HG03432 (cell line): Measurements from ENCODE around the gene TRPM6.

Experiments used
- ATAC-seq: cut with Tn5 transposase; IDR thresholded peaks from one replicate; pipeline ENCODE4 v1.9.1; 2021; ENCODE audit warnings: mild to moderate bottlenecking, moderate library complexity; ENCODE audit not compliant: unreplicated experiment

TRPM6 gene

GRCh38 chr9:74721696-74722660 lies 165.7 kb downstream of the TRPM6 start:
- no peak for ATAC-seq

DNA sequence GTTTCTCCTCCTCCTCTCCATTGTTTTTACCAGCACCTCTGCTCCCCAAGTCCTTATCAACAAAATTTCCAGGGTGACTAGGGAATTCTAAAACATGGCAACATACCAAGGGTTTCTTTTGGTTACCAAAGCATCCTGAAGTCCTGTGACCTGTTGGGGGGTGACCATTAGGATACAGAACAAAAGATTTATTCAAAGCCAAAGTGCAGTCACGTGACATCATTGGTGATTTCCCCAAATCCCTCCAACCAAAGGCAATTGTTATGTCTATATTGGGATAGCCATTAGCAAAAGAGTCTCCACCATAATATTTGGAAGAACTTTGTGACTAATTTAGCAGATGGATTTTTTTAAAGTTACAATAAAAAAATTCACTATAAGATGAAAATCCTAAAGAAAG lies 168.4 kb downstream of the TRPM6 start:
- no peak for ATAC-seq

- no peak for ATAC-seq
Observed at GRCh38 chr9:74718709-74719108, 169.0 kb downstream of the TRPM6 start.

DNA sequence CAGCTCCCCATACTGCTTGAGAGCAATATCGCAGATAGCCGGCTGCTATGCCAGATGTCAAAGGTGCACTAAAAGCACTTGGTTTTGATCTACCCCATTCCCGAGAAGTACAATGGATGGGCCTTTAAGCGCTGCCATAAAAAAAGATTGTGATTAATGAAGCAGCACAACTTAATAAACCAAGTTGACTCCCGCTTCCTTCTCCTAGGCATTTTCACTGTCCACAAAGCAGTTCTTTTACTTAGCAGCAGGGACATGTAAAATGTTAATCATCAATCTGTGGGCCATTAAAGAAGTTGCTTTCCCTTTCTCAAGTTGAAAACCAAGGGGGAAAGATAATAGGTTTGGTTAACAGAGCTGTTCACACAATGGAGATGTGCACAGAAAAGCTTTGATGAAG lies 176.4 kb downstream of the TRPM6 start:
- ATAC-seq: no peak

DNA sequence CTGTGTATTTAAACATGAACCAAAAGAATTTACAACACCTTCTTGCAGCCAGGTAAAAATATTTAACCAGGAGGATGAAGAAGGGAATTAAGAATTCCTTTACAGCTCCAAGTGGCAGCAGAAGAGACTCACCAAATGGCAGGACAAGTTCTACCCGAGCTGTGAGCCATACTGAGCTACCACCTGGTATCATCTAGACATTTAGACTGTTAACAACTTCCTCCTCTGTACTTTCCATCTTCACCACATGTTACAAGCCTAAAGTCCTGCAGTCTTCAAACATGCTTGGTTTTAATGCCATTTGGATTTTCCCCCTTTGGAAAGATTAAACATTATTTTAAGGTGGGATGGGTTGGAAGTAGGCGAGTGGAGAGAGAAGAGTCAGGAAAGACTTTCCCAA lies 190.2 kb downstream of the TRPM6 start:
- ATAC-seq: peak; percentile 51

DNA sequence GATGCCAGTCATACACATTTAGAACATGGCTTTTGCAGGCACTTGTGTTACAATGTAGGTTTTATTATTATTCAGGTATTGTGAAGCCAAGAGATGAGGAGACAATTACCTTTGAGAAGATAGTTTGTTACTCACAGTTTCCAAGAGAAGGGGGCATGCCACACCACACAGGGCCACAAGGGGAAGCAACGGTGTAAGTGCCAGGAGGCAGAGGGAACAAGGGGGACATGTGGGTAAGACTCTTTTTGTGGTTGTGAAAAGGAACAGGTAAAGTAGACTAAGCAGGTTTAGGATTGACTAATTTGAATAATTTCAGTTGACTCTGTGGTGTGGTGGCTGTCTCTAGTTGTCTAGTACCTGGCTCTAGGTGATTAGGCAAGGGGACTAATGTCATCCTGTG lies 191.2 kb downstream of the TRPM6 start:
- ATAC-seq: no peak

GRCh38 chr9:74691058-74691457 lies 196.7 kb downstream of the TRPM6 start:
- ATAC-seq: no peak

DNA sequence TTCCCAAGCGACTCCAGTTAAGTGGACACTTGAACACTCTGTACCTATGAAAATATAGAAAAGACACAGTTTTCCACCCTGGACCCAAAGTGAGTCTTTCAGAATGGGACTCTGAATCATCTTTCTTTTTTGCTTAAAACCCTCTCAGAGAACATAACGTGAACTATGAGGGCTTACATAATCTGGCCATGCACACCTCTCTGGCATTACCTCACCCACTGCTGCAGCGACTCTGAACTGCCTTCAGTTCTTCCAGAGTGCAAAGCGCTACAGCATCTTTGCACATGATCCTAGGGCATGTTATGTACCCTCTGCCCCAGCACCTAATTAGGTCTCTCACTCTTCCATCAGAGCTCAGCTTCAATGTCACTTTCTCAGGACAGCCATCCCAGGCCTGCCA lies 204.4 kb downstream of the TRPM6 start:
- ATAC-seq: no peak

DNA sequence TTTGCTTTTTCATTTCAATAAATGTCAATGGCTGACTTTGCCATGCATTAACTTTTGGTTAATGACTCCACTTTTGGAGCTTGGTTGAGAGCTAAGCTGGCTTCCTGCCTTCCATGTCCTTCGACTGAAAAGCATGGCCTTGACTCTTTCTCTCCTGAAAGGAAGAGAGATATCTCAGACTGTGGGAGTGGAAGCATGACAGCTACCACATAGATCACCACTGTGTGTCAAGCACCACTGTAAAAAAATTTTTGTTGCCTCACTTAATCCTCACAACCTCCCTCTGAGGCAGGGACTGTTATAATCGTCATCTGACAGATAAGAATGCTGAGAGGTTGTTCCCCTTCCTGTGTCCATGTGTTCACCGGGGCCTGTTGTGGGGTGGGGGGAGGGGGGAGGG lies 205.8 kb downstream of the TRPM6 start:
- ATAC-seq: no peak

DNA sequence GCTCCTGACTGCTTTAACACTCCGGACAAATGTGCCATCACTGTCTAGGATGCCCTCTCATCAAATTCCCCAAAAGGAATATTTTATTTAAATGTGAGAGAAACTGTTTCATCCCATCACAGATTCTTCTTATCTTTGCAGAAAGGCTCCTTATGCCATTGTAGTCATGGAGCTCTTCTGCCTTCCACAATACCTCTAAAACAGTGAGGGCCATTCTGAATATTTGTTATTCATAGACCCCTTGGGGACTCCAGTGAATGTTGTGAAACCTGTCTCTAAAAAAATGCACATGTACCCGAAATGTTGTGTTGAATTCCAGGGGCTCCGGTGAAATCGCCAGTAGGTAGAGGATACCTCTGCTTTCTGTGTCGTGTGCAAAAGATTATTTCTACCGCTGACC lies 213.6 kb downstream of the TRPM6 start:
- no peak for ATAC-seq
